Measurements from ENCODE around the gene FBXO5. TPM values are rescaled to one million over a fixed set of nuclear protein-coding genes. Genes with fewer than 3 reads are reported as not detected.
A peak's percentile ranks its signal among the peaks of the same experiment; 100 is the strongest.

FBXO5 gene
- total and polyA plus RNA-seq, 5 experiments from 2014 or later: 4.3 to 7.8 (median 7.1) TPM

DNA sequence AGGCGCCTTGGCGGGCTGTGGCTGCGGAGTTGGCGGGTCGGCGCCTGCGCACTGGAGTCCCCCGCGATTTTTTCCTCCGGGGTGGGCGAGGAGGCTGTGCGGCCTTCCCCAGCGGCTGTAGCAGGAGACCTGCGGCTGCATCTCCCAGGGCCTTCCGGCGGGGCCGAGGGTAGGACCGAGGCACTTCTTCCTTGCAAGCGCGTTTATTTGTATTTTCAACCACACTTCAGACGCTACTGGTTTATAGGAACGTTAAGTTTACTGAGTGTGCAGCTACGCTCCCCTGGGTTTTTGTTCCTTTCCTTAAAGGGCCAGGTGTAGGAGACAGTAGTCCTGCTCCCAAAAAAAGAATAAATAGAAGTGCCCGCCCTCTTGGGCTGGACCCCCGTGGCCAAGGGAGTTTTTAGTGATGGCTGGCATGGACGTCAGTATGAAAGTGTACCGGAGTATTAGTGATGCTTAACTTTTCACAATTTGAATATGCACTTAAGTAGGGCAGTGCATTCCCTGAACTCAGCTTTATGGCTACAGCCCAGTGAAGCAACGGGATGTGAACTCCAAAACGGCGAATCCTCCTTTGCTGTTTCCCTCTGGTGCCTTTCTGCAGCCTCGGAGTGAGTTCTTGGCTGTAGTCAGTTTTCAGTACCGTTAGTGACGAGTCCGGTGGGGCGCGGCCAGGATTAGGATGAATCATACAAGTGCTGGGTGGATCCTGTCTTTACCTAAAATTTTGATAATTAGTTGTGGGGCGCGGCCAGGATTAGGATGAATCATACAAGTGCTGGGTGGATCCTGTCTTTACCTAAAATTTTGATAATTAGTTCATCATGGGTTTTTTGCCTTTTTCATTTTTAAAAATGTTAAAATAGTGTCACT, 1.0 kb upstream of the FBXO5 start:
- POLR2A ChIA-PET: interaction anchor here (1.0 to 1.7 kb wide), 5 partner anchors 11 to 1594 kb away, joined by 3 to 7 read pairs (median 6); partner anchors contain the start of gene RMND1
- H3K27me3 Mint-ChIP-seq: peaks cover 0 to 3% (median 0%) of the 10 kb centered on the region in 5 donors
- DNase-seq (peak in 5 of 10 donors; percentile 87 to 97 (median 94)), ATAC-seq (no peak)
- H3K4me3 Mint-ChIP-seq: peak overlapping the region; percentile 89 to 100 (median 98)
- no peaks in the 10 kb centered on the region for H3K9me3 Mint-ChIP-seq
- H3K4me1 Mint-ChIP-seq: peaks cover 20 to 57% (median 43%) of the 10 kb centered on the region in 4 donors
- H3K27ac Mint-ChIP-seq: peak overlapping the region; percentile 95 to 100 (median 98)
- H3K36me3 Mint-ChIP-seq: peaks cover 0 to 11% (median 0%) of the 10 kb centered on the region in 3 donors

DNA sequence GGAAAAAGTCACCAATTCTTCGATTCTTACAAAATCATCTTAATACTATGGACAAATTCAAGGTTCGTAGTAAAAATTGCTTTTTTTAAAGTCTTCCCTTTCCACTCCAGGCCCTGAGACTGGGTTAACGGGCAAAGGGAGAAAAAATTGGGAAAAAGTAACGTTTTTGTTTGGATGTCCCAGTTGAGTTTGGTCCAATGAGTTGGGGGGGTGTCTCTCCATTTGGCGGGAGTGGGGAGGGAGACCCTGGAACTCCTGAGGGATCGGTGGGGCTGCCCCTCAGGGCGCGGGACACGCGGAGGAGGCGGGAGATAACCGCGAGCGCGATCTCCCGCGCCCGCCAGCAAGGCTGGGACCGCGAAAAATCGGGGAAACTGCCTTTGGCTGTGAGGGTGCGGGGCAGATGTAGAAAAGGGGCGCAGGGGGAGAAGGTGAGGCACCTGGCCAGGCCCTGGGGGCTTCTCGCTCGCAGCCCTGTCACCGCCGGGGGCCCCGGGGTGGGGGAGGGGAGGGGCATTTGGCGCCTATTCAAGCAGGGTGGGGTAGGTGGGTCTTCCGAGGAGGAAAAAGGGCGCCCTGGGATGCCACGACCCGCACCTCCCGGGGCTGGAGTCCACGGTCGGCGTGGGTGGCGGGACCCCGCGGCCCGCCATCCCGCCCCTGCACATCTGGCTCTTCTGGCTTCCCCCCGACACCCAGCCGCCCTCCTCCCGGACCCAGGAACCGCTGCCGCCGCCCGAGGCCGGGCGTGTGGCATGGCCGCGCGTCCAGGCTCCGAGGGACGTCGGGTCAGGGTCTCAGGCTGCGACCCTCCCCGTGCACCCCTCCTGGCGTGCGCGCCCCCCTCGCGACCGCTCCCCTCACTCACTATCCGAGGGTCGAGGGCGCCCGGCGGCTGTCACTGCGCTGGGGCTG, 595 bp downstream of the FBXO5 start:
- no peaks in the 10 kb centered on the region for H3K9me3 Mint-ChIP-seq
- H3K4me3 Mint-ChIP-seq: peak overlapping the region; percentile 89 to 100 (median 98)
- POLR2A ChIA-PET: interaction anchor here (0.6 to 1.4 kb wide), 6 partner anchors 9 to 1965 kb away, joined by 3 to 6 read pairs (median 4); partner anchors contain the start of gene RMND1
- peak overlapping the region in 2 of 10 donors; percentile 21 to 96 for H3K27ac Mint-ChIP-seq
- ATAC-seq (no peak), DNase-seq (peak in 1 of 10 donors; percentile 60)
- peaks cover 20 to 67% (median 43%) of the 10 kb centered on the region in 4 donors for H3K4me1 Mint-ChIP-seq
- H3K36me3 Mint-ChIP-seq: peaks cover 0 to 16% (median 0%) of the 10 kb centered on the region in 3 donors
- peaks cover 0 to 3% (median 0%) of the 10 kb centered on the region in 5 donors for H3K27me3 Mint-ChIP-seq

DNA sequence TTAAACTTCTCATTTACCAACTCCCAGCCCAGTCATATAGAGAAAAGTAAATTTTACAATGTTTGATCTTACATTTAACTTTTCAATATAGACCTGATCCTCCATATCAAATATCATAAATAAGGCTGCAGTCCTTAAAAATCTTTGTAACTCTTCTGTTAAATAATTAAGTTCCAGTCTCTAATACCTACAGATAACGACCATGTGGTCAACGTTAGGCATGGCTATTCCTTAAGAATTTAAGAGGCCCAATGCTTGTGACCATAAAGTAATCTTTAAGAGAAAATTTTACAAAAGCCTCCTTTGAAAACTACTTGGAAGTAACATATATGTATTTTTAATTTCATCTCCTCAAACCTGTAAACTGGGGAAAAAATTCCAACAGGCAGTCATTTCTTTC, 1.6 kb downstream of the FBXO5 start:
- Mint-ChIP-seq H3K36me3 (peaks cover 0 to 13% (median 0%) of the 10 kb centered on the region in 3 donors), H3K27ac (no peak overlapping the region), H3K4me3 (peak overlapping the region in 8 of 10 donors; percentile 16 to 84 (median 52)), H3K9me3 (no peaks in the 10 kb centered on the region), H3K4me1 (peaks cover 18 to 72% (median 45%) of the 10 kb centered on the region in 4 donors), H3K27me3 (peaks cover 0 to 3% (median 0%) of the 10 kb centered on the region in 5 donors)
- POLR2A ChIA-PET: no interaction called here
- no peak for ATAC-seq
- no peak for DNase-seq

DNA sequence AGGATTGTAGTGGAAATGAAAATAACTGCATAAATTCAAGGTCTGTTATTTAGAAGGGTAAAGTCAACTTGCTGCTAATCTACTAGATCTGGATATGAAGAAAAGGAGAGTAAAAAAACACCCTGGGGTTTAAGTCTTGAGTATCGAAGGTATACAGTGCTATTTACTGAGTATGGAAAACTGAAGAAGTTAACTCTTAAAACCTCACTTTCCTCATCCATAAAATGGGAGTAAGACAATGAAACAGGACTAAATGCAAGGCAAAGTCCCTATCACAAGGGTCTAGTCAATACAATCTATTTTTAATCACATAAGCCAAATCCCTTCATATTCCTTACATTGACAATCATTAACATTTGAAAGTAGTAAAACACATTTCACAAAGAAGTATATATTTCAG, 2.2 kb downstream of the FBXO5 start:
- Mint-ChIP-seq H3K36me3 (peaks cover 0 to 15% (median 3%) of the 10 kb centered on the region in 3 donors), H3K4me1 (peaks cover 18 to 74% (median 46%) of the 10 kb centered on the region in 4 donors), H3K27me3 (peaks cover 0 to 3% (median 0%) of the 10 kb centered on the region in 5 donors), H3K9me3 (no peaks in the 10 kb centered on the region), H3K4me3 (peak overlapping the region in 6 of 10 donors; percentile 29 to 76 (median 48)), H3K27ac (peak overlapping the region in 1 of 10 donors; percentile 6)
- POLR2A ChIA-PET: no interaction called here
- no peak for DNase-seq
- no peak for ATAC-seq

DNA sequence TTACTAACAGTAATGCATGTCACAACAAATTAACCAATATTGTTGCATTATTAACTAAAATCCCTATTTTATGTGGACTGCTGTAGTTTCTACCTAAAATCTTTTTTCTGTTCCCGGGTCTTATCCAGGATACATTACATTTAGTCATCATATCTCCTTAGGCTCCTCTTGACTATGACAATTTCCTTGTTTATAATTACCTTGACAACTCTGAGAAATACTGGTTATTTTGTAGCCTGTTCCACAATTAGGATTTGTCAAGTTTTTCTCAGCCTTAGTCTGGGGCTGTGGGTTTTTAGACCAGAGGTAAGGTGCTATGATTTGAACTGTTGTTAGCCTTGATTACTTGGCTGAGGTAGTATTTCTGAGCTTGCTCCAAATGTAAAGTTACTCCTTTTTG, 3.7 kb downstream of the FBXO5 start:
- no peak for DNase-seq
- no peak for ATAC-seq
- Mint-ChIP-seq H3K4me3 (no peak overlapping the region), H3K27me3 (peaks cover 0 to 3% (median 0%) of the 10 kb centered on the region in 5 donors), H3K4me1 (peaks cover 16 to 72% (median 46%) of the 10 kb centered on the region in 4 donors), H3K36me3 (peaks cover 6 to 28% (median 16%) of the 10 kb centered on the region in 3 donors), H3K27ac (no peak overlapping the region), H3K9me3 (peaks cover 0 to 5% (median 0%) of the 10 kb centered on the region in 9 donors)
- POLR2A ChIA-PET: no interaction called here

DNA sequence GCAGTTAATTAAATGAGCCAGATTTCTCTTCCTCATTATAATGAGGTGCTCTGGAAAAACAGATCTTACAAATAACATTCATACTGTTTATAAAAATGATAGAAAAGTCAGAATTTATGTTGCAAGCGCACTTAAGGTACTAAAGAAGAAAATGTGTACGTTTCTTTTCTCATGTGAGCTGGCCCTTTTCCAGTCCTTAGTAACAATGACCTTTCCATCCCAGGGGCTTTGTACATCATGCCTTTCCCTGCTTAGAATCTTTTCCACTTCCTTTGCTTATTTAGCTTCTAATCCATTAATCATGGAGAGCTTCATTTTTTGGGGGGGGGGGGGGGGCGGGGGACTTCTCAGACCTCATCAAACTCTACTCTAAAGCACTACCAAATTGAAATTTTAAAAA, 4.8 kb downstream of the FBXO5 start:
- ATAC-seq (no peak), DNase-seq (no peak)
- H3K4me3 Mint-ChIP-seq: no peak overlapping the region
- peaks cover 11 to 39% (median 27%) of the 10 kb centered on the region in 3 donors for H3K36me3 Mint-ChIP-seq
- H3K27ac Mint-ChIP-seq: no peak overlapping the region
- peaks cover 0 to 5% (median 0%) of the 10 kb centered on the region in 9 donors for H3K9me3 Mint-ChIP-seq
- no peaks in the 10 kb centered on the region for H3K27me3 Mint-ChIP-seq
- POLR2A ChIA-PET: no interaction called here
- peaks cover 12 to 72% (median 45%) of the 10 kb centered on the region in 4 donors for H3K4me1 Mint-ChIP-seq

DNA sequence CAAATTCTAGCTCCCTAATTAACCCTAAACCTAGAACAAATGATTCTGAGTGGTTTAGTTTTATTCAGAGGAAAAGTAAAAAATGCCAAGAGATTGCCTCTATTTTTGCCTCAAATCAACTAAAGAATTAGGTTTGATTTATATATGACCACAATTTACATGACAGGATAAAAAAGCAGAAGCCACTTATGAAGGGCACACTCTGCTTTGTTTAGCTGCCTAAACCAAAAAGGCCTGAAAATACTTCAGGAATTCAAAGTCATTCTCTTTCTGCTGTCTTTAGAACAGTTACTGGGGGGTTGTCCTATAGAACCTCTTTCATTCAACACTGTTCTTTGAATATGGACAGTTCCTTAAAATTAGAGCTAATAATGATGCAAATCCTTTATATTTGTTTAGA, 5.3 kb downstream of the FBXO5 start:
- no peak for ATAC-seq
- no peak for DNase-seq
- no peak overlapping the region for H3K27ac Mint-ChIP-seq
- peaks cover 0 to 5% (median 0%) of the 10 kb centered on the region in 9 donors for H3K9me3 Mint-ChIP-seq
- no peaks in the 10 kb centered on the region for H3K27me3 Mint-ChIP-seq
- POLR2A ChIA-PET: no interaction called here
- no peak overlapping the region for H3K4me3 Mint-ChIP-seq
- peaks cover 14 to 44% (median 32%) of the 10 kb centered on the region in 3 donors for H3K36me3 Mint-ChIP-seq
- peaks cover 12 to 69% (median 45%) of the 10 kb centered on the region in 4 donors for H3K4me1 Mint-ChIP-seq

DNA sequence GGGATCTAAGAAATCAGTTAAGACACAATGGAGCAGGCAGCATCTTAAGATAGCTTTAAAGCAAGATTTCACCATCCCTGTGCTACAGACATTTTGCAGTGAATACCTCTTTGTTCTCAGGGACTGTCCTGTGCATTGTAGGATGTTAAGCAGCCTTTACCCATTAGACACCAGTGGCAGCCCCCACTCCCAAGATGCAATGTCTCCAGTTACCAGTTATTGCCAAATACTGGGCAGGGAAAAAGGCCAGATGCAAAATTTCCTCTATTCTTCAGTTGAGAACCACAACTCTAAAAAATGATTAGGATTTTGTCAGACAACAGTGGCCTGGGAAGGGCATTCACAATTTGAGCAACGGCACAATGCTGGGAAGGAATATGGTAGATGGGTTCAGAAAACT, 6.1 kb downstream of the FBXO5 start:
- H3K27me3 Mint-ChIP-seq: no peaks in the 10 kb centered on the region
- ATAC-seq: no peak
- H3K27ac Mint-ChIP-seq: peak overlapping the region in 1 of 10 donors; percentile 37
- POLR2A ChIA-PET: no interaction called here
- no peak for DNase-seq
- peaks cover 0 to 5% (median 0%) of the 10 kb centered on the region in 9 donors for H3K9me3 Mint-ChIP-seq
- H3K36me3 Mint-ChIP-seq: peaks cover 15 to 51% (median 38%) of the 10 kb centered on the region in 3 donors
- peaks cover 12 to 64% (median 40%) of the 10 kb centered on the region in 4 donors for H3K4me1 Mint-ChIP-seq
- H3K4me3 Mint-ChIP-seq: no peak overlapping the region

DNA sequence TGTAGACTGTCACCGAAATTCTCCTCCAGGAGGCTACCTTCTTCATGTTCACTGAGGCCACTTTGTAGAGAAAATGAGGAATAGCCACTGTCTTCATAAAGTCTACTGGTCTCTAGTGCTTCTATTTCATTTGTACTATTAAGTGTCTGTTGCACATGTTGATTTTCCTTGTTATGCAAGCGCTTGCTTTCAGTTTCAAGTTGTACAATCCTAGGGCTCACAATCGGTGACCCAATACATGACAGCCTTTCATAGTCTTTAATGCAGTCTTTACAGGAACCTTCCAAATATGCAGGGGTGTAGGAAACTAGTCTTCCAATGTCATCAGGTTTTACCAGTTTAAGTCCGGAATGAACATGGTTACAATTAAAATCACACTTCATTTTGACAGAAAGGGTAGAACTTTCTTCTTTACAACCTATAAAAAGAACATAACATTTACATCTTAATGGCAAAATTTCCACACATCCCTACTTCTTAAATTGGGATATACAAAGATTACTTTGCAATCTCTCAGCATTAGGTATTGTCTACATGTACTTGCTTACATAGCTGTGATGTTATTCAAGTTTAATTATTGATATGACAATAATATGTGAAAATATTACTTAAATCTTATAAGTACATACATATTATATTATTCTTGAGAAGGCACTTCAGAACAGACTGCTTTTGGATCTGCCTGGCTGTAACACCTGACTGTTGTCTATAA, 7.5 kb downstream of the FBXO5 start:
- Mint-ChIP-seq H3K27ac (peak overlapping the region in 4 of 10 donors; percentile 6 to 54 (median 28)), H3K4me3 (peak overlapping the region in 2 of 10 donors; percentile 14 to 32), H3K36me3 (peaks cover 26 to 59% (median 49%) of the 10 kb centered on the region in 3 donors), H3K27me3 (no peaks in the 10 kb centered on the region), H3K9me3 (peaks cover 0 to 9% (median 2%) of the 10 kb centered on the region in 9 donors), H3K4me1 (peaks cover 9 to 51% (median 29%) of the 10 kb centered on the region in 4 donors)
- POLR2A ChIA-PET: interaction anchor here (0.5 kb wide), 1 partner anchor 1524 kb away, joined by 7 read pairs; no protein-coding TSS in a partner anchor
- no peak for ATAC-seq
- DNase-seq: no peak

DNA sequence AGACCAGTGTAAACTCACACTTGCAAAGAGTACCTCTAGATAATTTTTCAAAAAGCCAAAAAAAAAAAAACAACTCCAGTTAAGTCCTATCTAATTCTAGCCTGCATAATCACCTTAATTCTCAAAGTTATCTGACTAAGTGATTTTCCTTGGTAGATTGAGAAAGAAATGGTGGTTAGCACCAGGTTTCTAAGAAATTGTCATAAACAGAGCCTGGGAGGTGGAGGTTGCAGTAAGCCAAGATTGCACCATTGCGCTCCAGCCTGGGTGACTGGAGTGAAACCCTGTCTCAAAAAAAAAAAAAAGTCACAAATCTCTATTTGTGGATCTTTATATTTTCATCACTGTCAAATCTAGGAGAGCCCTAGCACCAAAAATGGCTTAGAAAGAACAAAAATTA, 8.9 kb downstream of the FBXO5 start:
- DNase-seq: no peak
- POLR2A ChIA-PET: no interaction called here
- Mint-ChIP-seq H3K36me3 (peaks cover 40 to 70% (median 63%) of the 10 kb centered on the region in 3 donors), H3K4me1 (peaks cover 6 to 44% (median 24%) of the 10 kb centered on the region in 4 donors), H3K27me3 (no peaks in the 10 kb centered on the region), H3K27ac (no peak overlapping the region), H3K4me3 (no peak overlapping the region), H3K9me3 (peaks cover 0 to 23% (median 13%) of the 10 kb centered on the region in 9 donors)
- no peak for ATAC-seq

DNA sequence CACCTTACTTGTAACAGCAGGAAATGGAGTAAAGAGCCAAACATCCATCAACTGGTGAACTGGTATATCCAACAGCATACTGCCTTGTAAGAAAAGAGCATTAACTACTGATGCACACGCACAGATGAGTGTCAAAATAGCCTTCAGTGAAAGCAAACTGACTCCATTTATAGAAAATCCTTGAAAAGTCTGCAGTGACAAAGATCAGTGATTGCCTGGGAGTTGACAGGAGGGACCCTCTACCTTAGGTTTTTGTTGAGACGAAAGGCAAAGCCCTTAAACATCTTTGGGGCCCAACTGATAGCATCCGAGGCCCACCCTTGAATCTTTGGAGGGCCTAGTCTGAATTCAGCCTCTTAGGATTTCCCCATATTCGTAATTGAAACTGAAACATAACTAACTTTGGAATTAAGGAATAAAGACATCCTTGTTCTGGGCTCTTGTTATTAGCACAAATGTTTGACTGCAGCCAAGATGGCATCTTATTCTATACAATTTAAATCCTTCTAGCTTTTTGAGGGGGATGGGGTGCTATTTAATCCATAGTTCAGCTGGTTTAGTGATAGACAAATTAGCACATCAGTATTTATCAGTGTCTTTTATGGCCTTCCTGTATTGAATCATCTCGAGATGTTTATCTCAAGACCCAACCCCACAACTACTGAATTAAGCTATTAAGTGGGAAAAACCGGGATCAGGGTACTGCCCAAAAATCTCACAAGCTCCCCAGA, 13.0 kb downstream of the FBXO5 start:
- H3K9me3 Mint-ChIP-seq: peaks cover 12 to 62% (median 33%) of the 10 kb centered on the region in 9 donors
- POLR2A ChIA-PET: interaction anchor here (0.8 kb wide), 1 partner anchor 13 kb away, joined by 4 read pairs; the partner anchor contains the start of gene FBXO5
- no peak overlapping the region for H3K27ac Mint-ChIP-seq
- no peak for DNase-seq
- no peak for ATAC-seq
- H3K4me1 Mint-ChIP-seq: peaks cover 0 to 13% (median 6%) of the 10 kb centered on the region in 4 donors
- H3K27me3 Mint-ChIP-seq: no peaks in the 10 kb centered on the region
- peaks cover 36 to 66% (median 56%) of the 10 kb centered on the region in 3 donors for H3K36me3 Mint-ChIP-seq
- H3K4me3 Mint-ChIP-seq: no peak overlapping the region

Data from naive thymus-derived CD8-positive, alpha-beta T cell (primary cell).